ENCODE results near the gene UBXN7.

UBXN7 gene

GRCh38 chr3:196419386-196419785 is 12.8 kb downstream of the UBXN7 start:
- DNase-seq (ENCODE audit: insufficient read length, low spot score) (no peak), FAIRE-seq (no peak)
- TF ChIP-seq PAX5 (IDR thresholded peaks at IDR 0.05; ENCODE audit: insufficient read depth, low read length, severe bottlenecking) (no peak), SPI1 (IDR thresholded peaks at IDR 0.05; ENCODE audit: low read depth, low read length) (no peak), POLR2A (IDR thresholded peaks at IDR 0.05; ENCODE audit: low read depth, low read length) (no peak), POLR2AphosphoS5 (IDR thresholded peaks at IDR 0.05; ENCODE audit: low read depth, low read length) (no peak), POU2F2 (IDR thresholded peaks at IDR 0.05; ENCODE audit: low read depth, low read length) (no peak), TAF1 (IDR thresholded peaks at IDR 0.05; ENCODE audit: low read depth, low read length) (no peak)

GRCh38 chr3:196418601-196419000 is 13.6 kb downstream of the UBXN7 start:
- DNase-seq (ENCODE audit: insufficient read length, low spot score), result no peak
- TF ChIP-seq POLR2A (IDR thresholded peaks at IDR 0.05; ENCODE audit: low read depth, low read length) (no peak), POU2F2 (IDR thresholded peaks at IDR 0.05; ENCODE audit: low read depth, low read length) (no peak), SPI1 (IDR thresholded peaks at IDR 0.05; ENCODE audit: low read depth, low read length) (no peak), PAX5 (IDR thresholded peaks at IDR 0.05; ENCODE audit: insufficient read depth, low read length, severe bottlenecking) (no peak), POLR2AphosphoS5 (IDR thresholded peaks at IDR 0.05; ENCODE audit: low read depth, low read length) (no peak)
- FAIRE-seq, result no peak

GRCh38 chr3:196414469-196414868 is 17.8 kb downstream of the UBXN7 start:
- no peak for TF ChIP-seq POU2F2 (IDR thresholded peaks at IDR 0.05; ENCODE audit: low read depth, low read length)
- no peak for TF ChIP-seq POLR2A (IDR thresholded peaks at IDR 0.05; ENCODE audit: low read depth, low read length)
- no peak for TF ChIP-seq SPI1 (IDR thresholded peaks at IDR 0.05; ENCODE audit: low read depth, low read length)
- FAIRE-seq (no peak), DNase-seq (ENCODE audit: insufficient read length, low spot score) (no peak)

GRCh38 chr3:196412704-196413103 is 19.5 kb downstream of the UBXN7 start:
- TF ChIP-seq SPI1 (IDR thresholded peaks at IDR 0.05; ENCODE audit: low read depth, low read length) (peak; percentile 97), PAX5 (IDR thresholded peaks at IDR 0.05; ENCODE audit: insufficient read depth, low read length, severe bottlenecking) (no peak)
- DNase-seq (ENCODE audit: insufficient read length, low spot score), result no peak
- FAIRE-seq, result peak; percentile 38

GRCh38 chr3:196409409-196409808 is 22.8 kb downstream of the UBXN7 start:
- TF ChIP-seq POLR2A (IDR thresholded peaks at IDR 0.05; ENCODE audit: low read depth, low read length), result no peak
- TF ChIP-seq PAX5 (IDR thresholded peaks at IDR 0.05; ENCODE audit: insufficient read depth, low read length, severe bottlenecking), result no peak
- no peak for TF ChIP-seq TAF1 (IDR thresholded peaks at IDR 0.05; ENCODE audit: low read depth, low read length)
- TF ChIP-seq SPI1 (IDR thresholded peaks at IDR 0.05; ENCODE audit: low read depth, low read length), result no peak
- no peak for TF ChIP-seq POU2F2 (IDR thresholded peaks at IDR 0.05; ENCODE audit: low read depth, low read length)
- TF ChIP-seq POLR2AphosphoS5 (IDR thresholded peaks at IDR 0.05; ENCODE audit: low read depth, low read length), result no peak
- FAIRE-seq, result no peak
- no peak for DNase-seq (ENCODE audit: insufficient read length, low spot score)

- DNase-seq (ENCODE audit: insufficient read length, low spot score) (no peak), FAIRE-seq (no peak)
- no peak for TF ChIP-seq POU2F2 (IDR thresholded peaks at IDR 0.05; ENCODE audit: low read depth, low read length)
- no peak for TF ChIP-seq PAX5 (IDR thresholded peaks at IDR 0.05; ENCODE audit: insufficient read depth, low read length, severe bottlenecking)
- no peak for TF ChIP-seq POLR2AphosphoS5 (IDR thresholded peaks at IDR 0.05; ENCODE audit: low read depth, low read length)
- no peak for TF ChIP-seq POLR2A (IDR thresholded peaks at IDR 0.05; ENCODE audit: low read depth, low read length)
- no peak for TF ChIP-seq SPI1 (IDR thresholded peaks at IDR 0.05; ENCODE audit: low read depth, low read length)
- no peak for TF ChIP-seq TAF1 (IDR thresholded peaks at IDR 0.05; ENCODE audit: low read depth, low read length)
Measured at GRCh38 chr3:196408565-196409300, 23.5 kb downstream of the UBXN7 start.

GRCh38 chr3:196406811-196407470 is 25.3 kb downstream of the UBXN7 start:
- TF ChIP-seq TAF1 (IDR thresholded peaks at IDR 0.05; ENCODE audit: low read depth, low read length) (no peak), POLR2AphosphoS5 (IDR thresholded peaks at IDR 0.05; ENCODE audit: low read depth, low read length) (no peak), POLR2A (IDR thresholded peaks at IDR 0.05; ENCODE audit: low read depth, low read length) (no peak), PAX5 (IDR thresholded peaks at IDR 0.05; ENCODE audit: insufficient read depth, low read length, severe bottlenecking) (no peak), POU2F2 (IDR thresholded peaks at IDR 0.05; ENCODE audit: low read depth, low read length) (no peak), SPI1 (IDR thresholded peaks at IDR 0.05; ENCODE audit: low read depth, low read length) (no peak)
- FAIRE-seq (peak; percentile 20), DNase-seq (ENCODE audit: insufficient read length, low spot score) (no peak)

GRCh38 chr3:196400331-196400730 is 31.9 kb downstream of the UBXN7 start:
- DNase-seq (ENCODE audit: insufficient read length, low spot score), result no peak
- TF ChIP-seq POLR2AphosphoS5 (IDR thresholded peaks at IDR 0.05; ENCODE audit: low read depth, low read length) (no peak), POLR2A (IDR thresholded peaks at IDR 0.05; ENCODE audit: low read depth, low read length) (no peak), SPI1 (IDR thresholded peaks at IDR 0.05; ENCODE audit: low read depth, low read length) (no peak), TAF1 (IDR thresholded peaks at IDR 0.05; ENCODE audit: low read depth, low read length) (no peak), POU2F2 (IDR thresholded peaks at IDR 0.05; ENCODE audit: low read depth, low read length) (no peak), PAX5 (IDR thresholded peaks at IDR 0.05; ENCODE audit: insufficient read depth, low read length, severe bottlenecking) (no peak)

GRCh38 chr3:196399485-196399945 is 32.7 kb downstream of the UBXN7 start:
- TF ChIP-seq POLR2A (IDR thresholded peaks at IDR 0.05; ENCODE audit: low read depth, low read length) (no peak), SPI1 (IDR thresholded peaks at IDR 0.05; ENCODE audit: low read depth, low read length) (no peak), TAF1 (IDR thresholded peaks at IDR 0.05; ENCODE audit: low read depth, low read length) (no peak), POLR2AphosphoS5 (IDR thresholded peaks at IDR 0.05; ENCODE audit: low read depth, low read length) (no peak), PAX5 (IDR thresholded peaks at IDR 0.05; ENCODE audit: insufficient read depth, low read length, severe bottlenecking) (no peak), POU2F2 (IDR thresholded peaks at IDR 0.05; ENCODE audit: low read depth, low read length) (no peak)
- no peak for DNase-seq (ENCODE audit: insufficient read length, low spot score)
- FAIRE-seq, result no peak

More at GRCh38 chr3:196400331-196400730, 31.9 kb downstream of the UBXN7 start:
- FAIRE-seq, result no peak
